Activated CD4-positive, alpha-beta T cell treated with anti-CD3 and anti-CD28 coated beads, Interleukin-2, amount 50 U/mL, for 1 hour (primary cell): ENCODE results near the gene PCYT2.
A peak's percentile ranks its signal among the peaks of the same experiment; 100 is the strongest.

ENCODE experiments used
- DNase-seq: peaks from one replicate; pipeline ENCODE4 v3.0.0-alpha.2; 2020

Gene PCYT2

GRCh38 chr17:81899514-81900166 lies 11.6 kb downstream of the PCYT2 start:
- DNase-seq: no peak

DNA sequence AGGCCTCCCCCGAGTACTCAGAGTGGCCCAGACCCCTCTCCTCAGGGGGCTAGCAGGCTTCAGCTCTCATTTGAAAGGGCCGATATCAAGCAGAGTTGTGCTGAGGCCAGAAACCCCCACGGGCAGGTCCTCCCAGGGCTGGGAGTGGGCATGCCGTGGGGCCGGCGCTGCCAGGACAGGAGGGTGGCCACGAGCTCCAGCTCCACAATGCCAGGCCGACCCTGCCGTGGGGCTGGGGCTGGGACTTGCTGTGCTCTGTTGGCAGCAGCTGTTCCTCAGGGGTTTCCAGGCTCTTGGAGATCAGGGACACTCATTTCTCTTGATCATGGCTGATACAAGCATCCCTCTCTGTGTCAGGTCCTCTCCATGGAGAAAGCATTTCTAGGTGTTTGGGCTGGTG lies 12.3 kb downstream of the PCYT2 start:
- no peak for DNase-seq

GRCh38 chr17:81898029-81898866 lies 13.0 kb downstream of the PCYT2 start:
- no peak for DNase-seq

- DNase-seq: no peak
Measured at GRCh38 chr17:81895400-81895799, 15.8 kb downstream of the PCYT2 start.

- no peak for DNase-seq
Measured at GRCh38 chr17:81891303-81891552, 20.0 kb downstream of the PCYT2 start.

DNA sequence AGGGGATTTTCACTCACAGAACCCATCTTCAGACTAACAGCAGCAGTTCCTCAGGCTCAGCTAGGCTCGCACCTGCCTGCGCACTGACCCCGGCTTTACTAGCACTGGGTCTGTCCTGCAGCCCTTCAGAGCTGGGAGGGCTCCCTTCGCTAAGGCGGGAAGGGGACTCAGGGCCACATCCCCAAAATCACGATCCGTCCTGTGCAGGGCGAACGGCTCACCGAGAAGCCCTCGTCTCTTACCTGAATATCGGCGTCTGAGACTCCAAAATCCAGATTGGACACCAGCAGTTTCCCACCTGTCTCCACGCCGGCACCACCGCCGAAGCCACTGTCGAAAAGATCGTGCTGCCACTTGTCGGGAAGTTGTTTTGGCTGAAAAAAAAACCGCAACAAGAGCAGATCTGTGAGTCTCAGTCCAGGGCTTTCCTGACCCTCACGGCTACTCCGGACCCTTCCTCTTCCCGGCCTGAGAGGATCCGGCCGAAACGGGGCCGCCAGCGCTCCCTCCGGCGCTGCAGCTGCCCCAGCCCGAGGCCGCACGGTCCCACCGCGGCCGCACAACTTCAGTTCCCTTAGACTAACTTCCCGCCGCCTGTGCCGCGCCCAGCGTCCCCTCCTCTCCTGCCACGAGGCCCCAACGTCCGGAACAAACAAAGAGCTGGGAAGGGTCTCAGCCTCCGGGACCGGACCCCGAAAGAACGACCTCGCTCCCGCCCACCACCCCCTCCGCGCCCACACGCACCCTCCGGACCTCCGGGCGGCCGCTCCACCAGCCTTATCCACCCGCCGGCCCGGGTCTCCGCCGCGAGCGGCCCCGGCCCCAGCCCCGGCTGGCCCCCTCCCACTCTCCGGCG lies 20.5 kb downstream of the PCYT2 start:
- no peak for DNase-seq

DNA sequence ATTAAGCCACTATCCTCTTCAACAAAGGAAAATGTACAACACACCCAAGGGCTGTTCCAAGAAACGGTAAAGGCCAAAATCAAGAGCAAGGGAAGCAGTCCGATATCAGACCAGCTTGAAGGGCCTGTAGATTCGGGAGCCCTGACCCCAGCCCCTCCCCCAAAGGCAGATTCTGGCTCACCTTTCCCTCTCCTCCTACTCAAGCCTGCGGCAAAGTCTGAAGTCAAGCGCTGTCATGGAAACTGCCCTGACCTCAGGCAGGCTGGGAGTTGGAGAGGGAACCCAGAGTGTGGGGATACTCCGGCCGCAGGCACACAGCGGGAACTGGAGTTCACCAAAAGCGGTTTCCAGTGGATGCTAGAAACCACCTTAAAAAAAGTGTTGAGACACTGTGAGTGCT lies 21.6 kb downstream of the PCYT2 start:
- no peak for DNase-seq

GRCh38 chr17:81888988-81889595 lies 22.1 kb downstream of the PCYT2 start:
- DNase-seq: no peak

DNA sequence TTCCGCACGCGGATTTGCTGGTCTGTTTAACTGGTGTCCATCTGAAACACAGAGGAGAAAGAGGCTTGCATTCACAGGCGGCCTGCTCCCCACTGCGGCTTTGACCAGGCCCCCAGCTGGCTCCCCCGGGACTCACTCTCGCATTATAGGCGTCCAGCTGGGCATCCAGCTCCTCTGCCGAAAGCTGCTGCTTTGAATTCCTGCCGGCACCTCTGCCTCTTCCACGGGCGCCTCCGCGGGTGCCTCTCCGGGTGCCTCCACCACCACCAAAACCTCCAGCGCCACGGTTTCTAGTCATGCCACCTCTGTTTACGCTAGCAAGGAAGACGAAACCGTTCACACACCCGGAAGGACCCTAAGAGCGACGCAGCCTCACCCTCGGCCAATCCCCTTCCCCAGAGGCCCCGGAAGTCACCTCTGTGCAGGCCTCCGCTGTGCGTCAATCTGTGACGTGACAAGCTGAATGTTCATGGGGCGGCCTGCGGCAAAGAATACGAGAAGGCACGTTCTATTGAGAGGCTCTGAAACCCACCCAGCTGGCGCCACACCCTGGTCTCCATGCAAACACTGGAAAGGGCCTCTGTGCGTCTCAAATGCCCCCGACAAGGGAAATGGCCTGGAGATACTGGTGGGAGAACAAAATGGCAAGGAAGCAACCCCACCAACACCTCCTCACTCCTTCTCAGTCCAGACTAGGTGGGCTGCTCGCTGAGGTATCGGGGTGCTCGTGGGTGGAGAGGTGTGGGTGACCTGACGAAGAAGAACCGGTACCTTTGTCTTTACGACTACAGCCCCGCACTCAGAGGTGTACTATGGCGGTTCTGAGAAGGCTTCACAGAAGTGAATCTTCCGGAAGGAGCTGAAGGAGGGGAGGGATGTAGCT lies 22.9 kb downstream of the PCYT2 start:
- DNase-seq: no peak

DNA sequence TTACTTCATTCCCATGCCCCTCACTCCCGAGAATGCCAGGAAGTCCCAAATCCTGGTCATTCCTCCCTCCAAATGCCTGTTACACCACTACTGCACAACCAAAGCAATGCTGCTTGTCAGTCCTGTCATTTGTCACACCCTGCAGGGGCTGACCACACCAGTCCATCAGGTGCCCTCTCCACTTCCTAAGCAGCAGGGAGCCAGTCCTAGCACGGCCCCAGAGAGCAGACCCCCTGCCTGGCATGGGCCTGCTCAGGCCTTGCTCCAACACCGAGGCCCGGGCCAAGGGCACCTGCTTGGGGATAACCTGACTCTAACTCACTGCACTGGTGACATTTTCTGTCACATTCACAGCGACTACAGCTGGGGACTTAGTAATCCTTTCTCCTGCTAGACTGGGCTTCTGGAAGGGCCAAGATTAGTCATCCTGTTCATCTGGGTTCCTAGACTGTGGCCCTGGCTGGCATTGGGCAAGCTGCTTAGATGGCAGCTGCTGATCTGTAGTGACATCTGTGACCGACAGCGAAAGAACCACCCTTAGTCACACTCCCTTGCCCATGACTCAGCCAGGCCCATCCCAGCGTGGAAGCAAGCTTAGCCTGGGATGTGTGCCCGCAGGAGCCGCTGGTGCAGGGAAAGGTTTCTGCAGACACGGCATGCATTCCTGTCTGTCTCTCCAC lies 25.2 kb downstream of the PCYT2 start:
- no peak for DNase-seq

GRCh38 chr17:81885454-81885853 lies 25.7 kb downstream of the PCYT2 start:
- no peak for DNase-seq

DNA sequence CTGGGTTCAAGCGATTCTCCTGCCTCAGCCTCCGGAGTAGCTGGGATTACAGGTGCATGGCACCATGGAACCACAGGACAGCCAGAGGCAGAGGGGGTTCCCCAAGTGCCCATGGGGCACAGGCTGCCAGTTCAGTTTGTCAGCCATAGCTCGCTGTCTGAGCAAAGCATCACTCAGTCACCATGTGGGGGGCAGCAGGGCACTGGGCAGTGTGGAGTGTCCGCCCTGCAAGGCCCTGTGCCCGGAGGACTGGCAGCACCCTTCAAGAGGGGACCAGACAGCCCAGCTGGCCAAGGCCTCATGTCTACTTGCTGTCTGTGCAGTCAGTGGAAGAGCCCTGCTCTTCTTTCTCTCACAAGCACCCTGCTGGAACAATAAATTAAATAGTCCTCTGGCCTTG lies 26.2 kb downstream of the PCYT2 start:
- DNase-seq: no peak

DNA sequence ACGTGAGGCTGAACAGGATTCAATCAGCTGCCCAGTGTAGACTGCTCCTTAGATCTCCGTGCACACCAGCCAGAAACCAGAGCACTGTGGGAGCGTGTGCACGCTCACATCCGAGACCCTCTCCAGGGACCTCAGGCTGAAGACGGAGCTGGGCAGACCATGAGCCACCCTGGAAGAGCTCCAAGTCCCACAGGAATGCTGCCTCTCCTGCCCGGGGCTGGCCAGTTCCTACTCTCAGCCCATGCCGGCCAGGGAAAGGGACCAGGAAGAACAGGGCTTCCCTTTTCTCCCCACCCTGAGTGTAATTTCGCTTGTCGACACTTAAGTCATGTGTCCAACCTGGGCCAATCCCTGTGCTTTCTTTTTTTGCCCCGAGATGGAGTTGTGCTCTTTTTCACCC lies 26.7 kb downstream of the PCYT2 start:
- no peak for DNase-seq

DNA sequence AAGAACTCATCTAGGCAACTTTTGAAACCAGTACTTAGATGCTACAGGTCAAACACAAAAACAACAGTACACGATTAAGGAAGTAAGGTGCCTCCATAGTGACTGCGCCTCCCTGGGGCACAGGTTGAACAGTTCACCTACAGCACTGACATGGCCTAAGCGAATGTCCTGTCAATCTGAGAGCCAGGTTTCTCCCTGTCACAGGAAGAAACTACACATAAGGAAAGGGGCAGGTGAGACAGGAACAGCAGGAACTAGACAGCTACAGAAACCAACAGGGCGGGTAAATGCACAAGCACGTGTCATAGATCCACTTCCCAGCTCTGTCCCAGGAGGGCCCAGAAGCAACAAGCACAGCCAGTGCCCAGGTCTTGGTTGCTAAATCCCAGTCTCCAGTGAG lies 32.1 kb downstream of the PCYT2 start:
- DNase-seq: no peak

DNA sequence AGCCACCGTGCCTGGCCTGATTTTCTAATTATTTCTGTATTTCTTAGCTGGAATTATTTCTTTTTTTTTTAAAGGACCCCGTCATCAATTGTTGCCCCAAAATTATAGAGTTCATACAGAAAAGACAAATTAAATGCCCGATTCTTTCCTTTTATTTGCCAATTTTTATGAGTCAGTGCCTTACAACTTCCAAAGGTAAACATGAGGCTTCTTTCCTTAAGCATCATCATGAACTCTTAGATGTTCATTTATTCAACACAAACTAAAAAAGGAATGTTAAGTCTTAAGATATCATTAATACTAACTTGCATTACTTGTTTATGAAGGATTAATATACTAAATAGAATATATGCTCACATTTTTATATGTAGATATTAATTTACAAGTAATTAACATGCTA lies 32.9 kb downstream of the PCYT2 start:
- DNase-seq: no peak

DNA sequence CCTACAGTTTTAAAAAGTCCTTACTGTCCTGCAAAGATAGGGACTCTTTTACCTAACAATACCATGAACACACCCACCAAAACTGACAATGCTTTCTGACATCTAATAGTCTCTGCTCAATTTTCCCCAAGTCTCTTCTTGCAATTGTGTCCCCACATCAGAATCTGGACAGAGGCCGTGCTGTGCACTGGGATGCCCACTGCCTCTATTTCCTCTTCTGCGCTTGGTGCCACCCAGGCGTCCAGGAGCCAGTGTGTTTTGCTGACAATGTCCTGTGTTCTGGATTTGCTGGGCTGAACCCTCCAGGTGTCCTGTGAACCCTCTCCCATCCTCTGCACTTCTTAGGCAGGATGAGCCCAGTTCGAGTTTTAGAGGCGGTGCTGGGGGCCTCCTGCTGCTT lies 33.6 kb downstream of the PCYT2 start:
- DNase-seq: no peak

GRCh38 chr17:81871387-81872230 lies 39.6 kb downstream of the PCYT2 start:
- DNase-seq: peak; percentile 95

DNA sequence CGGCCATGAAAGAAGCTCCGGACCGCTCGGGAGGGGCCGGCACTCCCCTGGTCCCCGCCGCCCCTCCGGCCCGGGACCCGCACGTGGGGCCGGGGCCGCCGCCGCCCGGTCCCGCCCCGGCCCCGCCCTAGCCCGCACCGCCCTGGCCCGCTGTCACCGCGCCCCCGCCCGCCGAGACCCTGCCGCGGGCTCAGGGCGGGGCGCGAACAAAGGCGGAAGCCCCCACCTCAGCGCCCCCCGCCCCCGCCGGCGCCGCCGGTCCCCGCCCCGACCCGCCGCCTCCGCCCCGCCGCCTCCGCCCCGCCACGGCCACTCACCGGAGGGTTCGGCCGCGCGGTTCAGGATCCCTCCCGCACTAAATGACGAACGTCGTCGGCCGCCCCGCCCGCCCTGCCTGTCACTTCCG lies 40.2 kb downstream of the PCYT2 start, which contains the start of gene ARHGDIA:
Gene ARHGDIA (minus strand): TSS at position 357 of the 406 bp plus-strand sequence. CDS start 1,407 bp downstream, outside the sequence.
- no peak for DNase-seq

- DNase-seq: peak; percentile 24
Measured at GRCh38 chr17:81870131-81870980, 40.8 kb downstream of the PCYT2 start.
